ENCODE data around the gene AGPAT3. TPM values are rescaled to one million over a fixed set of nuclear protein-coding genes. Genes with fewer than 3 reads are reported as not detected.
"Not testable (repeated sequence)": the region's sequence is repeated elsewhere in the genome, so short reads cannot be mapped to it uniquely, and the experiment has no call there.

Gene AGPAT3
- total RNA-seq, 1 experiment from 2014 or later = 24.0 TPM

DNA sequence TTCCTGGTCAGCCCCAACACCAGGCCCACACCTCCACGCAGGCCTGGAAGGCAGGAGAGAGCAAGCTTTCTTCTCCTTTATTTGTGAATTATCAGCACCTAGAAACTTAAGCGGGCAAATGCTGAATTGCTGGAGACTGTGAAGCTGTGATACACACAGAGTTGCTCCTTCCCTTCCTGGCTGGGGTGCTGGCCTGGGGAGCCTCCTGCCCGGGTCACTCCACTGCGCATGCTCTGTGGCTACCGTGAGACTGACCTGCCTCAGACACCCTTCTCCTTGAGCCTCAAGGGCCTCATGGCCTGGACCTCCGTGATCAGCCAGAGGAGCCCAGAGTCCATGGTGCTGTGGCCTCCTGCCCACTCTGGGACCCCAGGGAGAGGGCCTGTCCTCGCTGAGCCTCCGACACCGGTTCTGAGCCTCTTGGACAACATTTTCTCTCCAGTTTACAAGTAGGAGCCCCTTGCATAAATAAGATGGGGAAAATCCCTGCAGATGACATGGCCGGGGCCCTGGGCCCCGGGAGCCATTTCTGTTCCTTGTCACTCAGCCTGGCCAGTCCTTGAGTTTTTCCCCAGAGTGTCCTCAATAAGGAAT is 18.0 kb downstream of the AGPAT3 start:
- no peak for DNase-seq (ENCODE audit: low read depth)

DNA sequence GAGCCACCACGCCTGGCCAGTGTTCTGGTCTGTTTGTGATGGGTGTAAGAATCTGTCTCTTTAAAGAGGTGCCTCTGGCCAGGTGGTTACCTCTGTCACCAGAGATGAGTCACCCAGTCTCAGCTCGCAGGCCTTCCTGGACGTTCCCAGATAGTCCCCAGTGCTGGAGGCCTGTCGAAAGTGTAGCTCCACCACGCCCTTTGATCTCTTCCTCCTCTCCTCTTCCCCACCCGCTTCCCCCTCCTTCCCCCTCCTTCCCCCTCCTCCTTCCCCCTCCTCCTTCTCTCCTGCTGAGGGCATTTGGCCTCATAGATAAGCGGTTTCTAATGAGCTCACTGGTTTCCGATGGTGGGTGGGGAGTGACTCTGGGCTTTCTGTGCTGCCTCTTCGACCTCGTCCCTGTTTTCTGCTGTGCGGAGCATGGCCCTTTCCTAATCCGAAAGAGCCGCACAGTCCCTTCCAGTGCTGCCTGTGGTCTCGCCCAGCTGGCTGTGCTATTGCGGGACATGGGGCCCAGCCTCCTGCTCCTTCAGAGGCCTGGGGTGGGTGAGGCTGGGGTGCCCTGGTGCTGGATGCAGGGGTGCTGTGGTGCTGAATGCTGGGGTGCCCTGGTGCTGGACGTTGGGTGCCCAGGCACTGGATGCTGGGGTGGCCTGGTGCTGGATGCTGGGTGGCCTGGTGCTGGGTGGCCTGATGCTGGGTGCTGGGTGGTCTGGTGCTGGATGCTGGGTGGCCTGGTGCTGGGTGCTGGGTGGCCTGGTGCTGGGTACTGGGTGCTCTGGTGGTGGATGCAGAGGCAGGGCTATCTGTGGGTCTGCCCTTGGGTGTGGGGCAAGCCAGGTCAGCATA is 19.2 kb downstream of the AGPAT3 start:
- no peak for DNase-seq (ENCODE audit: low read depth)

DNA sequence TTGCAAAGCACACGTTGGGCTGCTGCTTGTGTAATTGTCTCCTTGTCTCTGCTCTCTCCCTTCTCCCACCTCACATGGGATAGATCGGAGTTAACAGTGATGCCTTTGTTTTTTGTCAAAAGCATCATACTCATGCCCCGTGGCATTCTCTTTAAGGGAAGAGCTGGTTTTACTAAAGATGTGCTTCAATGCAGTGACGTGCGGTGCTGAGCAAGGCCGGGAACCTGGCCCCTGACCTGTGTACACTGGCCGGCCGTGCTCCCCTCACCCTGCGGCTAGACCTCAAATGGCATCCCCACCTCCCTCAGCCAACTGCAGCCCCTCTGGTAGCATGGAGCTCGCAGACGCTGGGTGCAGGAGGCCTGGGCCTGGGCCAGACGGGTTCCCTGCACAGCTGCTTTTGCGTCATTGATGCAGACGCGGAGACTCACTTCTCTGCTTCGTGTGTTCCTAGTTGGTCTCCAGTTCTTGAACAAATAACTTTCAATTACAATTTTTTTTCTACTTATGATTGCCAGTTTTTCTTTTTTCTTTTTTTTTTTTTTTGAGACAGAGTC is 19.9 kb downstream of the AGPAT3 start:
- no peak for DNase-seq (ENCODE audit: low read depth)

DNA sequence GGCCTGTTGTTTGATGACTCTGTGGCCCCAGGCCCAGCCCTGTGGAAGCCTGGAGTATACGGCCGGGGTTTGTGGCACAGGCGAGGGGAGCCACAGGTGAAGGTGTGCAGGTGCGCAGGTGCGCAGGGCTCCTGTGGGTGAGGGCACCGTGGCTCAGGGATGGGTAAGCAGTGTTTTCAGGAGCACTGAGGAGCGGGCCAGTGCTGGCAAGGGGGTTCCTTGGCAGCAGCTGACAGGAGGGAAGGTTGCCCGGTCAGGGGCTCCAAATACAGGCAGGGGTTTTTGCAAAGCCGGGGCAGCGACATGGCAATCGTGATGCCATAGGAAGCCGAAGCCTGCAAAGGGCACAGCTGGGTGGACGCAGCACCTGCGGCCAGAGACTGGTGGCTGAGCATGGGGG is 20.7 kb downstream of the AGPAT3 start:
- no peak for DNase-seq (ENCODE audit: low read depth)

DNA sequence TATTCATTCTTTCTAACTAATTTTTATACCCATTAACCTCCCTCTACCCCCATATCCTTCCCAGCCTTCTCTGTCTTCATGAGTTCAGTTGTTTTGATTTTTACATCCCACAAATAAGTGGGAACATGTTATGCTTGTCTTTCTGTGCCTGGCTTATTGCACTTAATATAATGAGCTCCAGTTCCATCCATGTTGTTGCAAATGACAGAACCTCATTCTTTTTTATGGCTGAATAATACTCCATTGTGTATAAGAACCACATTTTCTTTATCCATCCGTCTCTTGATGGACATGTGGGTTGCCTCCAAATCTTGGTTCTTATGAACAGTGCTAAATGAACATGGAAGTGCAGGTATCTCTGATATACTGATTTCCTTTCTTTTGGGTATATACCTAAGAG is 21.5 kb downstream of the AGPAT3 start:
- DNase-seq (ENCODE audit: low read depth) = no peak

DNA sequence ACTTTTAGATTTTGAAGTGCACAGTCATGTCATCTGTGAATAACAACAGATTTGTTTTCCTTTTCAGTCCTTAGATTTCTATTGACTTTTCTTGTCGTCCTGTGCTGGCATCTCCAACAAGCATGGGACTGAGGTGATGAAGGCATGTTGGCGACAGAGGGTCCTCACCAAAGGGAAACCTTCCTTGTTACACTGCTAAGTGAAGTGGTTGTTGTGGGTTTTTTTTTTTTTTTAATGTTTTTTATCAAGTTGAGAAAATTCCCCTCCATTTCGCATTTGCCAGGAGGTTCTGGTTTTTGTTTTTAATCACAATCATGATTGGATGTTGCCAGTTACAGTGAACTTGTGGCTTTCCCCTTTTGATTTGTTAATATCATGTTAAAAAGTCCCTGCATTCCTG is 24.0 kb downstream of the AGPAT3 start:
- no peak for DNase-seq (ENCODE audit: low read depth)

DNA sequence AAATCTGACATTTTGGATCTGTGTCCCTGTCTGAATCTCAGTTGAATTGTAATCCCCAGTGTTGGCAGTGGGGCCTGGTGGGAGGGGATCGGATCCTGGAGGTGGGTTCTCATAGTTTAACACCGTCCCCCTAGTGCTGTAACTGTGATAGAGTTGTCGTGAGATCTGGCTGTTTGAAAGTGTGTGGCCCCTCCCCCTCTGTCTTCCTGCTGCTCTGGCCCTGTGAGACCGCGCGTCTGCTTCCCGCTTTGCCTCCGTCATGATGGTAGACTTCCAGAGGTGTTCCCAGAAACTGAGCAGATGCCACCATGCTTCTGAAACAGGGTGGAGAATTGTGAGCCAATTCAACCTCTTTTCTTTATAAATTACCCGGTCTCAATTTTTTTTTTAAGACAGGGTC is 25.0 kb downstream of the AGPAT3 start:
- DNase-seq (ENCODE audit: low read depth) = no peak

DNA sequence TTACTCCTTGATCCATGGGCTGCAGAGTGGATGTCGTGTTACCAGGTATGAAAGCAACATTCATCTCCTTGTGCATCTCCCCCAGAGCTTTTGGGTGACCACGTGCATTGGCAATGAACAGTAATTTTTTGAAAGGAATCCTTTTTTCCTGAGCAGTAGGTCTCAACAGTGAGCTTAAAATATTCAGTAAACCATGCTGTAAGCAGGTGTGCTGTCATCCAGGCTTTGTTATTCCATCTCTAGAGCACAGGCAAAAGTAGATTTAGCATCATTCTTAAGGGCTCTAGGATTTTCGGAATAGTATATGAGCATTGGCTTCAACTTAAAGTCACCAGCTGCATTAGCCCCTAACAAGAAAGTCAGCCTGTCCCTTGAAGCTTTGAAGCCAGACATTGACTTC is 27.3 kb downstream of the AGPAT3 start:
- DNase-seq (ENCODE audit: low read depth) = no peak

DNA sequence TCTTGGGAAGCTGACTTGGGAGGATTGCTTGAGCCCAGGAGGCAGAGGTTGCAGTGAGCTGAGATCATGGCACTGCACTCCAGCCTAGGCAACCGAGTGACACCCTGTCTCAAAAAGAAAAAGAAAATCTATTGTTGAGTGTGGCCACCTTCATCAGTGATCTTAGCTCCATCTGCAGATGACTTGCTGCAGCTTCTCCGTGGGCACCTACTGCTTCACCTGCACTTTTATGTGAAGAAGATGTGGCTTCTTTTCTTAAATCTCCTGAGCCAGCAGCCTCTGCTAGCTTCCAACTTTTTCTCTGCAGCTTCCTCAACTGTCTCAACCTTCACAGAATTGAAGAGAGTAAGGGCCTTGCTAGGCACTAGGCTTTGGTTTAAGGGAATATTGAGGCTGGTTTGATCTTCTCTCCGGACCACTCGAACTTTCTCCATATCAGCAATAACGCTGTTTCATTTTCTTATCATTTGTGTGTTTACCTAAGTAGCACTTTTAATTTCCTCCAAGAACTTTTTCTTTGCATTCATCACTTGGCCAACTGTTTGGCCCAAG is 28.0 kb downstream of the AGPAT3 start:
- no peak for DNase-seq (ENCODE audit: low read depth)

DNA sequence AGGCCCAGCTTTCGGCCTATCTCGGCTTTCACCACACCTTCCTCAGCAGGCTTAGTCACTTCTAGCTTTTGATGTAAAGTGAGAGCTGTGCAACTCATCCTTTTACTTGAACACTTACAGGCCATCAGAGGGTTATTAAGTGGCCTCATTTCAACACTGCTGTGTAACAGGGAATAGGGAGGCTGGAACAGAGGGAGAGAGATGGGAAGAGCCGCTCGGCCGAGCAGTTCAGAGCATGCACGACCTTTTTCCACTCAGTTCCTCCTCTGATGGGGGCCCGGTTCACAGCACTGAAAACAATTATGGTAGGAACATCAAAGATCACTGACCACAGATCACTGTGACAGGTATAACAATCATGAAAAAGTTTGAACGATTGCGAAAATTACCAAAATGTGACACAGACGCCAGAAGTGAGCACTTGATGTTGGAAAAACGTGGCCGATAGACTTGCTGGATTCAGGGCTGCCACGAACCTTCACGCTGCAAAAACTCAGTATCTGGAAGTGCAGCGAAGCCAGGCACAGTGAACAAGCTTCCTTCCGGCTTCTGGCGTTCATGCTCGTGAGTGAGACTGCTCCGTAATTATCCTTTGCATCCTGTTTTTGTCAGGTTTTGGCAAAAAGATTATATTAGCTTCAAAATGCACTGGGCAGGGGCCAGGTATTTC is 28.6 kb downstream of the AGPAT3 start:
- DNase-seq (ENCODE audit: low read depth) = no peak

DNA sequence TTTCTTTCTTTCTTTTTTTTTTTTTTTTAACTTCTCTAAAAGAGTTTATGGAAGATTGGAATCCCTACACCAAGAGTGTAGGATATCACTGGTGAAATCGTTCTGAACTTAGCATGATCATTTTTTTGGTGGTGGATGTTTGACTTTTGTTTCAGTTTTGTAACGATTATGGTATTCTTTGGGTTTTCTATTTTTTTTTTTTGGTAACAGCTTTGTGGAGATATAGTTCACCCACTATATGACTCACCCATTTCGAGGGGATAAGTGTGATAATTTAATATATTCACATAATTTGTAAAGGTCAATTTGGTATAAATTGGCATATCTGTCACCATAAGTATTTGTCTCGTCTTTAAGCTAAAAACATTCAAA is 29.2 kb downstream of the AGPAT3 start:
- no peak for DNase-seq (ENCODE audit: low read depth)

DNA sequence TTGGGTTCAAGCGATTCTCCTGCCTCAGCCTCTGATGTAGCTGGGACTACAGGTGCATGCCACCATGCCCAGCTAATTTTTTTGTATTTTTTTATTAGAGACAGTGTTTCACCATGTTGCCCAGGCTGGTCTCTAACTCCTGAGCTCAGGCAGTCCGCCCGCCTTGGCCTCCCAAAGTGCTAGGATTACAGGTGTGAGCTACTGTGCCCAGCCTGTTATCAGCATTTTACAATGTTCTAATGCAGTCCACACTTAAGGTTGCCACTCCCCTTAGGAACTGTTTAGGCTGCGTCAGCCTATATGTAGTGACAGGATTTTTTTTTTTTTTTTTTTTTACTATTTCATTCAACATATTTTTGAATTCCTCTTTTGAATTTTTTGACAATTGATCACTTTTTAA is 30.2 kb downstream of the AGPAT3 start:
- no peak for DNase-seq (ENCODE audit: low read depth)

DNA sequence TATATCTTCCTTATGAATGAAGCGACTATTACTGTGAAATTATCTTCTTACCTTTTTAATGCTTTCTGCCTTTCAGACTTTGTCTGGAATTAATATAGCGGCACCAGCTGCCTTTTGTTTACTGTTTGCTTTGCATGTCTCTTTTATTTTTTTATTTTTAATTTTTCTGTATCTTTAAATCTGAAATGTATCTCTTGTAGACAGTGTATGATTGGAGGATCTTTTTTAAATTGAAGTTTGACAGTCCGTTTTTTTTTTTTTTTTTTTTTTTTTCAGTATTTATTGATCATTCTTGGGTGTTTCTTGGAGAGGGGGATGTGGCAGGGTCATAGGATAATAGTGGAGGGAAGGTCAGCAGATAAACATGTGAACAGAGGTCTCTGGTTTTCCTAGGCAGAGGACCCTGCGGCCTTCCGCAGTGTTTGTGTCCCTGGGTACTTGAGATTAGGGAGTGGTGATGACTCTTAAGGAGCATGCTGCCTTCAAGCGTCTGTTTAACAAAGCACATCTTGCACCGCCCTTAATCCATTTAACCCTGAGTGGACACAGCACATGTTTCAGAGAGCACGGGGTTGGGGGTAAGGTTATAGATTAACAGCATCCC is 31.8 kb downstream of the AGPAT3 start:
- DNase-seq (ENCODE audit: low read depth) = not testable (repeated sequence)

DNA sequence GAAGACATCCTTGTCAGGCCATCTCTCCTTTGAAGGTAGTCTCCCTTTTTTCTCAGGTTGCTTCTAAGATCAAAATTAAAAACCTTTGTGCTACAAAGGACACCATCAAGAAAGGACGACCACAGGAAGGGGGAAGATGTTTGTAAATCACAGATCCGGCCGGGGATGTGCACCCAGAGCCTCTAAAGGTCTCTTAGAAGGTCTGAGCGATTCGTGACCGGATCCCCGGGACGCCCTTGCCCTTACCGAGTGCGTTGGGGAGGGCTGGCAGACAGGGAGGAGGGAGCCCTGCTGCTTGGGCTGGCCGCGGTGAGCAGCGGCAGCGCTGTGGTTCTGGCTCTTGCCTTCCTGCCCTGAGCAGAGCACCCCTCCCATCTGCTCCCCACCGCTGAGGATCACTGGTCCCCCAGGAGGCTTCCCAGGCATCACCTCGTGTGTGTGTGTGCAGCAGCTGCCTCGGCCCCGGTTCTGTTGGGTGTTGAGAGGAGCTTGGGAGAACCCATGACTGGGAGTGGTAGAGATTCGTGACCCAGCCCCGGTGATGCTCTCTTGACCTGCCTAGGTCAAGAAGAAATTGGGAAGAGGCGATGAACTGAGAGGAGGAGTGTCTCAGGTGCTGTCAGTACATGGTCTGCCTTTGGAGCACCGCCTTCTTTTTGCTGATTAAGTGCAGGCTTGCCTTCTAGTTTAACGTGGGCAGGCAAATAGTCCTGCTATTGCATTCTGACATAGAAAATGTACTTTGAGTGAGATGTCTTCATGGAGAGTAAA is 34.5 kb downstream of the AGPAT3 start:
- no peak for DNase-seq (ENCODE audit: low read depth)

DNA sequence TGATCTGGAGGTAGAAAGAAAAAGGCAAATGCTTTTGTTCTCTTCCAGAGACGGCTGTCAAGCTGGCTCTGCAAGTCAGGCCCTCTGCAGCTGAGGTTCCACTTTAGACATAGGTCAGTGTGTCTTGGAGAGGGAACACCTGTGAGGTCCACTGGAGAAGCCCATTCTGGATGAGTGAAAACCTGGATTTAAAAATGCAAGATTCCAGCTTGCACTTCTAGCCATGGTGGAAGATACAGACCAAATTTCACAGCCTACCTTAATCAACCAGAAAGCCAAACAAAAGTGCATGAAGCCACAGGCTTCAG is 35.0 kb downstream of the AGPAT3 start:
- DNase-seq (ENCODE audit: low read depth) = no peak

DNA sequence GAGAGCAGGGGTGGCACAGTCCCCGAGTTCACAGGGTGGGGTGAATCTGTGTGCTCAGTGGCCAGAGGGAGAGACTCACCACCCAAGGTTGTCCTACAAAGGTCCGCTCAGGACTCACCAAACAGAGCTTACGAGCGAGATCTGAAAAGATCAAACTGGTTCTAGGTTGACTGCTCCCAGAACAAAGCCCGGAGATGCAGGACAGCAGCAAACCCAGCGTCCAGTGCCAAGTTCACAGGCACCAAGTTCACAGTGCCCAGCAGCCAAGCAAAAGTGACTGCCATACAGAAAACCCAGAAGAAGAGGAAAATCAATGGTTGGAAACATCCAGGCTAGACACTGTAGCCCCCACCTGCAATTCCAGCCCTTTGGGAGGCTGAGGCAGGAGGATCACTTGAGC is 35.7 kb downstream of the AGPAT3 start:
- no peak for DNase-seq (ENCODE audit: low read depth)

DNA sequence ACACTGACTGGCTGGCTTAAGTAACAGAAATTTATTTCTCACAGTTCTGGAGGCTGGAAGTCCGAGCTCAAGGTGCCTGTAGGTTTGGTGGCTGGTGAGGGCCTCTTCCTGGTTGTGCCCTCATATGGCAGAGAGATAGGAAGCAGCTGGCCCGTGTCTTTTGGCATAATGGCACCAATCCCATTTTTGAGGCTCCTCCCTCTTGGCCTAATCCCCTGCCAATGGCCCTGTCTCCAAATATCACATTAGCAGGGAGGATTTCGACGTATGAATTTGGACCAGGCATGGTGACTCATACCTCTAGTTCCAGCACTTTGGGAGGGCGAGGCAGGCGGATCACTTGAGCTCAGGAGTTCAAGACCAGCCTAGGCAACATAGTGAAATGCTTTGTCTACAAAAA is 37.4 kb downstream of the AGPAT3 start:
- DNase-seq (ENCODE audit: low read depth) = peak; percentile 29

DNA sequence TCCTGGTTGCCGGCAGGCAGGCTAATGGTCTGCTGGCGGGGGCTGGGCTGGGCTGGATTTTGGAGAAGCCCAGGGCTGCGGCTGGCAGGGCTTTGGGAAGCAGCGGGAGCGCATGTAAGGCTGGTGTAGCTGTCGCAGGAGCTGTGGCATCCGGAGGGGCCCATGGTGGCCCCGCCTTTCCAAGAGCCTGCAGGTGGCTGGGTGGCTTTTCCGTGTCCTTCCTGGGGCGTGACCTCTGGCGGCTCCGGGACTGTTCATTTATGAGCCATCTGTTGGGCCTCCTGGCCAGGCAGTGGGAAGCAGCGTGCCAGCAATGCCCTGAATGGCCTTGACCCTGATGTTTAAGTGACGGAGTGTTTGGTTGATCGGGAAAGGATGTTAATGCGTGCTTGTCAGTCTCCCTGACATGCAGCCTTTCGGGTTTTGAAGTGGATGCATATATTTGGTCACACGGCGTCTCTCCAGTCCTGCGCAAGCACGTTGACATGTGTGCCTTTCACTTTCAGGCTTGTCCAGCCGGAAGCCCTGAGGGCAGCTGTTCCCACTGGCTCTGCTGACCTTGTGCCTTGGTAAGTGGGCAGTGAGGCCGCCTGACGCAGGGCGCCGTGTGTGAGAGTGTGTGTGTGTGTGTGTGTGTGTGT is 38.5 kb downstream of the AGPAT3 start:
- DNase-seq (ENCODE audit: low read depth) = peak; percentile 10

DNA sequence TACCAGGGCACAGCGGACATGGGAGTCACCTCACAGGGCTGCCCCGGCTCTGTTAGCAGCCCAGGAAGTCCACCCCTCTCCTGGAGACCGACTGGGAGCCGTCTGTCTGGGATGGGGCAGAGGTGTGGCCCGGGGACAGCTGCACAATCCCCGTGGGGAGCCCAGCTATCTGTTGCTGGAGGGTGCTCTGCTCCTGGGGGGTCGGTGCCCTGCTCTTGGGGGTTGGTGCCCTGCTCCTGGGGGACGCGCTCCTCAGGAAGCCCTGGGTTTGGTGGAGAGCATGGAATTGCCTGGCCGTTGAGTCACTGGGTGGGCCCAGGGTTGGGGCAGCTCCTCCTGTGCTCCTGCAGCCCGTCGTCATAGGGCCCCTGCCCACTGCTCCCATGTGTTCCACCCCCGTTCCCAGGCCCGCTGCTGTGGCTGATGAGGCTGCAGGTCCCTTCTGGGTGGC is 39.3 kb downstream of the AGPAT3 start:
- DNase-seq (ENCODE audit: low read depth) = no peak

DNA sequence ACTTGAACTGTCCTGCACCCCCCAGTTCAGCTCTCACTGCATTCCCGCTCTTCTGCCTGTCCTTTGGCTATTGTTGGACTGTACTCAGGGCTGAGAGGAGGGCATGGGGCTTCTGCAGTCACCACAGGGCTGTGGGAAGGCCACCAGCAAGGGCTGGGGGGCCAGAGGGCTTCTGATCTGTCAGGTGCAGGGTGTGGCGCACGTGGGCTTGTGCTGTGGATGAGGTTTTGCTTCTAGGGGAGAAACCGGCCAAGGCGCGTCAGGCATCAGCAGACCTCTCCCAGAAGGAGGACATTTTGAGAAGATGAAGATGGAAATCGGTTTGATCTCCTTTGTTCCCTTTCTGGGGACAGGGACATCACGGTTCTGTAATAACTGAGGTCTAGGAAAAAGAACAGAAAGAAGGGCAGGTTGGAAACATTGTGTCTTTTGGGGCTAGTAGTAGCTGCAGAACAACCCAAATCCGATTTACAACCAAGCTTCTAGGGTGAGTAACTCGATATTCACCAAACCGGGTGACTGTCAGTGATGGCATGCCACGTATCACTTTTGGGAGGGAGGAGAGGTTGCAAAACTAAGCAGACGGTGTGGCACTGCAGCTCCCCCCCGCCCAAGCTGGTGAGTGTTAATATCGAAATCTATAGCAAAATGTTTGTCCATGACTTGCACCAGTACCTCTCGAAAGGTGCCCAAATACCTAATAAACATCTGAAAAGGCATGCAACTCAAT is 40.9 kb downstream of the AGPAT3 start:
- no peak for DNase-seq (ENCODE audit: low read depth)

Measured in LHCN-M2 (cell line).